ENCODE data around the gene LARGE1. TPM values are rescaled to one million over a fixed set of nuclear protein-coding genes. Genes with fewer than 3 reads are reported as not detected.
A peak's percentile ranks its signal among the peaks of the same experiment; 100 is the strongest.

The LARGE1 gene
- total RNA-seq, 4 donors from 2014 or later: 78.1 to 156 (median 104) TPM

DNA sequence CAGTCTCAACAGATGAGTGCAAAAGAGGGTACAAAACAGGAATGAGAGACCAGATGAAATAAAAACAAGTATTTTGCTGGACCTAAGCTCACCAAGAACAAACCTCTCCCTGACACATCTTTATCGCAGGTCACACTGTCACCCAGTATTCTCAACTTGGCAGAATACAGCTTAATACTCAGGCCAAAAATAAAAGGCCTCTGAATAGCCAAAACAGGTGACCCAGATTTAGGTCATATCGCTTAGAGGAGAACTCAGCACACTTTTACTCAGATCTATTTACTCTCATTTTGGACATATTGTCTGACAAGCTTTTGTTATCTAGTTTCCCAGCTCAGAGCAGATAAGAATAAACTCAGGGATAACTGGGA, 645.2 kb downstream of the LARGE1 start:
- Histone ChIP-seq H3K27me3 (no peaks in the 10 kb centered on the region), H3K4me1 (peaks cover 0 to 14% (median 3%) of the 10 kb centered on the region in 4 donors), H3K27ac (no peak overlapping the region), H3K4me3 (no peak overlapping the region), H3K9me3 (no peaks in the 10 kb centered on the region), H3K36me3 (peaks cover 0 to 31% (median 0%) of the 10 kb centered on the region in 3 donors)
- DNase-seq: no peak
- no peak for TF ChIP-seq POLR2A (IDR thresholded peaks at IDR 0.05)
- TF ChIP-seq, protein P1, sequence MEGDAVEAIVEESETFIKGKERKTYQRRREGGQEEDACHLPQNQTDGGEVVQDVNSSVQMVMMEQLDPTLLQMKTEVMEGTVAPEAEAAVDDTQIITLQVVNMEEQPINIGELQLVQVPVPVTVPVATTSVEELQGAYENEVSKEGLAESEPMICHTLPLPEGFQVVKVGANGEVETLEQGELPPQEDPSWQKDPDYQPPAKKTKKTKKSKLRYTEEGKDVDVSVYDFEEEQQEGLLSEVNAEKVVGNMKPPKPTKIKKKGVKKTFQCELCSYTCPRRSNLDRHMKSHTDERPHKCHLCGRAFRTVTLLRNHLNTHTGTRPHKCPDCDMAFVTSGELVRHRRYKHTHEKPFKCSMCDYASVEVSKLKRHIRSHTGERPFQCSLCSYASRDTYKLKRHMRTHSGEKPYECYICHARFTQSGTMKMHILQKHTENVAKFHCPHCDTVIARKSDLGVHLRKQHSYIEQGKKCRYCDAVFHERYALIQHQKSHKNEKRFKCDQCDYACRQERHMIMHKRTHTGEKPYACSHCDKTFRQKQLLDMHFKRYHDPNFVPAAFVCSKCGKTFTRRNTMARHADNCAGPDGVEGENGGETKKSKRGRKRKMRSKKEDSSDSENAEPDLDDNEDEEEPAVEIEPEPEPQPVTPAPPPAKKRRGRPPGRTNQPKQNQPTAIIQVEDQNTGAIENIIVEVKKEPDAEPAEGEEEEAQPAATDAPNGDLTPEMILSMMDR (IDR thresholded peaks at IDR 0.05): no peak

DNA sequence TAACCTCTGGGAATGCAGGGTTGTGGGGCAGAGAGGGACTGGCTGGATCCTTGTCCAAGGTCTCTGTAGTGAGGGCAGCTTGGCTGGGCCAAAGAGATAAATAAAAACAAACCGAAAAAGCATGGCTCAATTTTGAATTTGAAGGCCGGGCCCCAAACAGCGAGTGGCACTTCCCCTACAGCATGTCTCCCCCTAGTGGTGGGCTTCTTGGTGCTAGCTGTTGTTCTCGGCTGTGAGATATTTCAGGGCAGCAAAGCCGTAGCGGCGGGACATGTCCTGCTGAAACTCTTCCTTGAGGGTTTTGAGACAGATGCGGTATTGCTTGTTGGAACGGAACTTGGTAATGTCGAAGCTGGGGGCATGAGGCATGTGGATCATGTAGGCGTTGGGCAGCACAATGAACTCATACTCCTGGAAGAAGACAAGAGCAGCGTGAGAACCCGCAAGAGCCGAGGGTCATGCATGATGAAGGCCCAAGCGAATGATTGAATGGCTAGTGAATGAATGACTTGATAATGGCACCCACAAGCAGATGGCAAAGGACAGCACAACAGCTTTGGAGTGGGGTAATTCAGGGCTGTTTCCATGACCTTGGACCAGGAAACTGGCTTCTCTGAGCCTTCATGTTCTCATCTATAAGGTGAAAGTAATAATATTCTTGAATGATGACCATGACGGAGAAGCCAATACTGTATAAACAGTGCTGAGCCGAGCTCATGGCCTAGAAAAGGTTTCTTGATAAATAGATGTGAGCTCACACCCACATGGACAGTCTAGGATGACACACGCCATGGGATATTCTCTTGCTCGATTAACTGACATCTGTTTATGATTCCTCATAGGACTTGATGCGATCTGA, 645.8 kb downstream of the LARGE1 start:
- peak in 2 of 3 donors; percentile 73 for DNase-seq
- TF ChIP-seq, protein P1 (IDR thresholded peaks at IDR 0.05): peak in 2 of 6 experiments; percentile 27 to 55
- no peak for TF ChIP-seq POLR2A (IDR thresholded peaks at IDR 0.05)
- no peaks in the 10 kb centered on the region for H3K27me3 ChIP-seq
- no peaks in the 10 kb centered on the region for H3K9me3 ChIP-seq
- peaks cover 0 to 31% (median 0%) of the 10 kb centered on the region in 3 donors for H3K36me3 ChIP-seq
- H3K4me1 ChIP-seq: peaks cover 0 to 14% (median 3%) of the 10 kb centered on the region in 4 donors
- H3K27ac ChIP-seq: peak overlapping the region in 1 of 4 donors; percentile 73
- no peak overlapping the region for H3K4me3 ChIP-seq

GRCh38 chr22:33272871-33273270, 647.4 kb downstream of the LARGE1 start:
- Histone ChIP-seq H3K36me3 (peaks cover 0 to 29% (median 0%) of the 10 kb centered on the region in 3 donors), H3K9me3 (no peaks in the 10 kb centered on the region), H3K4me3 (no peak overlapping the region), H3K4me1 (peaks cover 0 to 14% (median 3%) of the 10 kb centered on the region in 4 donors), H3K27ac (peak overlapping the region in 2 of 4 donors; percentile 70 to 73), H3K27me3 (no peaks in the 10 kb centered on the region)
- peak in 1 of 3 donors; percentile 25 for DNase-seq
- TF ChIP-seq, protein P1 (IDR thresholded peaks at IDR 0.05): no peak
- no peak for TF ChIP-seq POLR2A (IDR thresholded peaks at IDR 0.05)

DNA sequence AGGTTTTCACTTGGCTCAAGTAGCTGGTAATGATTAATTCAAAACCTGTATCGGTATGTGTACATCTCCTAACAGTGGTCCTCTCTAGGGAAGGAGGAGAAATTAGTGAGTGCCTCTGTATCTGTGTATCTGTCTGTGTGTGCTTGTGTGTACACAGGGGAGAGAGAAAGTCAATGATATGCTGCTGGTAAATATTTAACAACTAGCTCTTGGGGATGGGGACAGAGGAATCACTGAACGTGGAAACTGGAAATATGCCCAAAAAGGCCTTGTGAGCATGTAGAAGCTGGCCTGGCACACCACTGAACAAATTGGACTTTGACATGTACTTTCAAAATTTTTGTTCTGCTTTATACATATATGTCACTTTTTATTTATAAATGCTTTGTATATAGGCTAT, 648.1 kb downstream of the LARGE1 start:
- no peak for TF ChIP-seq POLR2A (IDR thresholded peaks at IDR 0.05)
- TF ChIP-seq, protein P1 (IDR thresholded peaks at IDR 0.05): no peak
- Histone ChIP-seq H3K9me3 (no peaks in the 10 kb centered on the region), H3K36me3 (peaks cover 0 to 23% (median 0%) of the 10 kb centered on the region in 3 donors), H3K4me1 (peaks cover 0 to 14% (median 3%) of the 10 kb centered on the region in 4 donors), H3K27ac (peak overlapping the region in 2 of 4 donors; percentile 70 to 73), H3K4me3 (no peak overlapping the region), H3K27me3 (no peaks in the 10 kb centered on the region)
- DNase-seq: no peak

- Histone ChIP-seq H3K4me1 (peaks cover 0 to 14% (median 3%) of the 10 kb centered on the region in 4 donors), H3K27me3 (no peaks in the 10 kb centered on the region), H3K9me3 (no peaks in the 10 kb centered on the region), H3K4me3 (no peak overlapping the region), H3K27ac (peak overlapping the region in 2 of 4 donors; percentile 70 to 73), H3K36me3 (peaks cover 0 to 17% (median 0%) of the 10 kb centered on the region in 3 donors)
- peak in 2 of 3 donors; percentile 35 to 51 for DNase-seq
- TF ChIP-seq POLR2A (IDR thresholded peaks at IDR 0.05): no peak
- TF ChIP-seq, protein P1 (IDR thresholded peaks at IDR 0.05): no peak
Observed at GRCh38 chr22:33271390-33272161, 648.7 kb downstream of the LARGE1 start.

Data from Peyer's patch (tissue), 4 donors.